PFSK-1 (cell line): Measurements from ENCODE around the gene GNB5.

ENCODE experiments used
- FOXP2 ChIP-seq: optimal IDR thresholded peaks from 2 replicates; pipeline ENCODE3; 2011; ENCODE audit warnings: borderline replicate concordance, control low read depth, inconsistent platforms; ENCODE audit not compliant: insufficient read depth; ENCODE audit errors: extremely low read length, extremely low read depth
- POLR2AphosphoS5 ChIP-seq: IDR thresholded peaks from 2 replicates; pipeline ENCODE4 v1.6.1; 2012; ENCODE audit warnings: low read depth, mild to moderate bottlenecking, control low read depth, low read length, moderate library complexity
- SIN3A ChIP-seq: IDR thresholded peaks from 2 replicates; pipeline ENCODE4 v1.6.1; 2012; ENCODE audit warnings: mild to moderate bottlenecking, low read length, moderate library complexity, borderline replicate concordance; ENCODE audit not compliant: insufficient read depth
- TAF1 ChIP-seq: IDR thresholded peaks from 2 replicates; pipeline ENCODE4 v1.6.1; 2012; ENCODE audit warnings: low read length, control low read depth, borderline replicate concordance; ENCODE audit not compliant: insufficient read depth
- TF ChIP-seq, protein P1 (sequence below), 2 experiments: IDR thresholded peaks; 2 replicates each; pipeline versions ENCODE4 v1.6.1 to v1.8.0; 2011 to 2012; ENCODE audit warnings: low read depth in 2 of 2, low read length in 2 of 2, control low read depth in 1 of 2, inconsistent platforms in 1 of 2, mild to moderate bottlenecking in 1 of 2, moderate library complexity in 1 of 2; ENCODE audit not compliant: insufficient read depth in 1 of 2

DNA sequence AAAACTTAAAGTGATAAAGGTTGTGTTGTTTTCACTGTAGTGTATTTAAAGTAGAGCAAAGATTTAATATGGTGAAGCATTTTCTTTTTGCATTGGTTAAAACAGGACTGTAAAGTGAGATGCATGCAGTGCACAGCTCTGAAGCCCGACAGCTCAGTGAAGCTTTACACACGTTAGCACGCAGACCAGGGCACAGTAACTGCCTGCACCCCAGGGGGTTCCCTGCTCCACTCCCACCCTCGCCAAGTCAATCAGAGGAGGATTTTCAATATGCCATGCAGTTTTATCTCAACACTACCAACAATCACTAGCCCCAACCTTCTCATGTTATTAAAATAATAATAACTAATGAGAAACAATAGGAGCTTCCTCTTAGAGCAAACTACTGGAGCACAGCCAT, 50.5 kb downstream of the GNB5 start:
- TF ChIP-seq POLR2AphosphoS5 (no peak), SIN3A (no peak), TAF1 (no peak), FOXP2 (no peak)
- TF ChIP-seq, protein P1, sequence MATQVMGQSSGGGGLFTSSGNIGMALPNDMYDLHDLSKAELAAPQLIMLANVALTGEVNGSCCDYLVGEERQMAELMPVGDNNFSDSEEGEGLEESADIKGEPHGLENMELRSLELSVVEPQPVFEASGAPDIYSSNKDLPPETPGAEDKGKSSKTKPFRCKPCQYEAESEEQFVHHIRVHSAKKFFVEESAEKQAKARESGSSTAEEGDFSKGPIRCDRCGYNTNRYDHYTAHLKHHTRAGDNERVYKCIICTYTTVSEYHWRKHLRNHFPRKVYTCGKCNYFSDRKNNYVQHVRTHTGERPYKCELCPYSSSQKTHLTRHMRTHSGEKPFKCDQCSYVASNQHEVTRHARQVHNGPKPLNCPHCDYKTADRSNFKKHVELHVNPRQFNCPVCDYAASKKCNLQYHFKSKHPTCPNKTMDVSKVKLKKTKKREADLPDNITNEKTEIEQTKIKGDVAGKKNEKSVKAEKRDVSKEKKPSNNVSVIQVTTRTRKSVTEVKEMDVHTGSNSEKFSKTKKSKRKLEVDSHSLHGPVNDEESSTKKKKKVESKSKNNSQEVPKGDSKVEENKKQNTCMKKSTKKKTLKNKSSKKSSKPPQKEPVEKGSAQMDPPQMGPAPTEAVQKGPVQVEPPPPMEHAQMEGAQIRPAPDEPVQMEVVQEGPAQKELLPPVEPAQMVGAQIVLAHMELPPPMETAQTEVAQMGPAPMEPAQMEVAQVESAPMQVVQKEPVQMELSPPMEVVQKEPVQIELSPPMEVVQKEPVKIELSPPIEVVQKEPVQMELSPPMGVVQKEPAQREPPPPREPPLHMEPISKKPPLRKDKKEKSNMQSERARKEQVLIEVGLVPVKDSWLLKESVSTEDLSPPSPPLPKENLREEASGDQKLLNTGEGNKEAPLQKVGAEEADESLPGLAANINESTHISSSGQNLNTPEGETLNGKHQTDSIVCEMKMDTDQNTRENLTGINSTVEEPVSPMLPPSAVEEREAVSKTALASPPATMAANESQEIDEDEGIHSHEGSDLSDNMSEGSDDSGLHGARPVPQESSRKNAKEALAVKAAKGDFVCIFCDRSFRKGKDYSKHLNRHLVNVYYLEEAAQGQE (IDR thresholded peaks at IDR 0.05; ENCODE audit: insufficient read depth in 1 of 2, low read depth in 2 of 2, low read length in 2 of 2), result no peak
